ENCODE results near the gene CLIC3.

CLIC3 gene

GRCh38 chr9:136997830-136998234 lies 1.5 kb upstream of the CLIC3 start:
- ChIA-PET POLR2A (no interaction called here), CTCF (interaction anchor here (3.0 to 3.8 kb wide), 2 partner anchors 31 to 37 kb away, joined by 18 to 20 read pairs; no protein-coding TSS in a partner anchor)

GRCh38 chr9:136997371-136997770 lies 1.0 kb upstream of the CLIC3 start:
- TF ChIP-seq, protein P1, sequence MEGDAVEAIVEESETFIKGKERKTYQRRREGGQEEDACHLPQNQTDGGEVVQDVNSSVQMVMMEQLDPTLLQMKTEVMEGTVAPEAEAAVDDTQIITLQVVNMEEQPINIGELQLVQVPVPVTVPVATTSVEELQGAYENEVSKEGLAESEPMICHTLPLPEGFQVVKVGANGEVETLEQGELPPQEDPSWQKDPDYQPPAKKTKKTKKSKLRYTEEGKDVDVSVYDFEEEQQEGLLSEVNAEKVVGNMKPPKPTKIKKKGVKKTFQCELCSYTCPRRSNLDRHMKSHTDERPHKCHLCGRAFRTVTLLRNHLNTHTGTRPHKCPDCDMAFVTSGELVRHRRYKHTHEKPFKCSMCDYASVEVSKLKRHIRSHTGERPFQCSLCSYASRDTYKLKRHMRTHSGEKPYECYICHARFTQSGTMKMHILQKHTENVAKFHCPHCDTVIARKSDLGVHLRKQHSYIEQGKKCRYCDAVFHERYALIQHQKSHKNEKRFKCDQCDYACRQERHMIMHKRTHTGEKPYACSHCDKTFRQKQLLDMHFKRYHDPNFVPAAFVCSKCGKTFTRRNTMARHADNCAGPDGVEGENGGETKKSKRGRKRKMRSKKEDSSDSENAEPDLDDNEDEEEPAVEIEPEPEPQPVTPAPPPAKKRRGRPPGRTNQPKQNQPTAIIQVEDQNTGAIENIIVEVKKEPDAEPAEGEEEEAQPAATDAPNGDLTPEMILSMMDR (IDR thresholded peaks at IDR 0.05; ENCODE audit: control extremely low read depth, extremely low read depth, low read depth, missing control alignments): no peak
- no peak for DNase-seq (ENCODE audit: extremely low spot score)
- POLR2A ChIA-PET: no interaction called here
- CTCF ChIA-PET: interaction anchor here (3.0 to 3.8 kb wide), 2 partner anchors 32 to 38 kb away, joined by 18 to 20 read pairs; no protein-coding TSS in a partner anchor

More at GRCh38 chr9:136997830-136998234, 1.5 kb upstream of the CLIC3 start:
- TF ChIP-seq, protein P1 (IDR thresholded peaks at IDR 0.05; ENCODE audit: control extremely low read depth, extremely low read depth, low read depth, missing control alignments): no peak
- no peak for DNase-seq (ENCODE audit: extremely low spot score)

GRCh38 chr9:136995772-136996311 lies 526 bp downstream of the CLIC3 start:
- TF ChIP-seq, protein P1 (IDR thresholded peaks at IDR 0.05; ENCODE audit: control extremely low read depth, extremely low read depth, low read depth, missing control alignments): no peak
- POLR2A ChIA-PET: interaction anchor here (0.6 kb wide), 1 partner anchor 75 kb away, joined by 4 read pairs; no protein-coding TSS in a partner anchor
- DNase-seq (ENCODE audit: extremely low spot score): no peak
- CTCF ChIA-PET: interaction anchor here (1.0 to 3.8 kb wide), 7 partner anchors 9 to 209 kb away, joined by 3 to 20 read pairs (median 5); partner anchors contain the start of gene NPDC1

DNA sequence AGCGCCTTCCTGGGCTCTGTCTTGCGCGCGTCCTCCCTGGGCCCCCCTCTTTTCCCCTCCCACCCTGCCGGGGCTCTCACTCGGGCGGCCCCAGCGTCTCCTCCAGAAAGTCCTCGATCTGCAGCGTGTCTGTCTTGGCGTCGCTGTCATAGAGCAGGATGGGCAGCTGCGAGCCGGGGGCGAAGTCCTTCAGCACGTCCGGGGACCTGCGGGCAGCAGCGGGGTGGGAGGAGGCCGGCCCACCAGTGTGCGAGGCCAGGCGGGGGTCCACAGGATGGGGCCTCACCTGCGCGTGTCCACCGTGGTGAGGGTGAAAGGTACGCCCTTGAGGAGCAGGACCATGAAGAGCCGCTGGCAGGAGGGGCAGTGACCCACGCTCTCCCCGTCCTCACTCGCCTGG lies 1.0 kb downstream of the CLIC3 start:
- POLR2A ChIA-PET: no interaction called here
- DNase-seq (ENCODE audit: extremely low spot score): no peak
- CTCF ChIA-PET: interaction anchor here (1.0 to 3.8 kb wide), 5 partner anchors 12 to 51 kb away, joined by 3 to 20 read pairs (median 7); partner anchors contain the start of gene NPDC1
- TF ChIP-seq, protein P1 (IDR thresholded peaks at IDR 0.05; ENCODE audit: control extremely low read depth, extremely low read depth, low read depth, missing control alignments): no peak

GRCh38 chr9:136994888-136995230 lies 1.5 kb downstream of the CLIC3 start:
- CTCF ChIA-PET: interaction anchor here (3.8 kb wide), 1 partner anchor 40 kb away, joined by 18 read pairs; no protein-coding TSS in a partner anchor
- no peak for DNase-seq (ENCODE audit: extremely low spot score)
- POLR2A ChIA-PET: no interaction called here
- TF ChIP-seq, protein P1 (IDR thresholded peaks at IDR 0.05; ENCODE audit: control extremely low read depth, extremely low read depth, low read depth, missing control alignments): no peak

DNA sequence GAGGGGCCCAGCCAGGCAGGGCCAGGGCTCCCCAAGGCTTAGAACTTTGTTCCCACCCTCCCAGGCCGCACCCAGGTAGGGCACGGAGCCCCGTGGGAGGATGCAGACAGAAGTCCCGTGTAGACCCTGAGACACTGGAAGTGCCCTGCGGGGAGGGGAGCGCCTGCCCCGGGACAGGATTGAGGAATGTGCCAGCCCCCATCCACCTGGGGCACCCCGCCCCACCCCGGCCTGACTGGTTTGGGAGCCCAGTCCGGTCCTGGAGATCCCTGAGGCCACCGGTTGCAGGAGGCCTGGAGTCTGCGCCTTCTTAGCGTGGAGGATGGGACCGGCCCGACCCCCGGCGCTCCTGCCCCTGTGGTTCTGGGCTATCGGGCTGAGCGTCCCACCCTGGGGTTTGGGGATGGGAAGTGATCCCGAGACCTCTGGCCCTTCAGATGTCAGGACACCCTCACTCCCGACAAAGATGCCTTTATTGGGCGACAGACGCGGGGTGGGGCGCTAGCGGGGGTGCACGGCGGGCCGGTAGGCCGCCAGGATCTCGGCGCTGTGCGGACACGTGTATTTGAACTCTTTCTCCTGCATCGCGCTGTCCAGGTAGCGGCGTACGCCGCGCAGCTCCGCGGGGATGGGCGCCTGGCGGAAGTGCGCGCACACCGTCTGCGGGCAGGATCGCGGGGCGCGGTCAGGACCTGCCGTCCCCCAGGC lies 2.0 kb downstream of the CLIC3 start:
- TF ChIP-seq, protein P1 (IDR thresholded peaks at IDR 0.05; ENCODE audit: control extremely low read depth, extremely low read depth, low read depth, missing control alignments): no peak
- ChIA-PET CTCF (interaction anchor here (0.9 to 3.8 kb wide), 5 partner anchors 12 to 46 kb away, joined by 3 to 18 read pairs (median 16); partner anchors contain the start of gene ABCA2), POLR2A (no interaction called here)
- no peak for DNase-seq (ENCODE audit: extremely low spot score)

Data from GM10248 (cell line).